HepG2 (cell line): ENCODE data around the gene GASK1A. TPM values are rescaled to one million over a fixed set of nuclear protein-coding genes. Genes with fewer than 3 reads are reported as not detected.

Source experiments
- ATAC-seq: fragments of 200-7000 bp; cut with Tn5 transposase; 3 replicates; pipeline ENCODE4 v1.9.1; 2020; ENCODE audit warnings: mild to moderate bottlenecking, moderate library complexity
- BruUV-seq: library from RNA; stranded (reverse); fragments of 400-500 nt; replicated peaks from 2 replicates; lab custom pipeline; 2021; lab: Mats Ljungman, UMichigan
- CTCF ChIA-PET: fragments of 300-600 bp; formaldehyde crosslinking; extraction: SDS; loops from one replicate; lab custom pipeline; 2021; ENCODE audit warnings: low total read pairs, inconsistent platforms, low intra/inter-chr PET ratio; lab: Yijun Ruan, JAX
- POLR2A ChIA-PET: fragments of 350-600 bp; sonication (Branson Sonifier 250); formaldehyde crosslinking; loops from one replicate; lab custom pipeline; 2020; ENCODE audit warnings: antibody characterized with exemption, inconsistent platforms; lab: Yijun Ruan, JAX
- DNase-seq: peaks from one replicate; pipeline ENCODE4 v3.0.0-alpha.2; 2015; ENCODE audit warnings: low spot score
- FAIRE-seq: peaks from 3 replicates; lab custom pipeline; 2011; peaks lifted over from hg19 to GRCh38; lab: Jason Lieb, UNC
- H2AFZ ChIP-seq: one replicate; pipeline ENCODE4 v1.6.1; 2011; ENCODE audit warnings: low read length, inconsistent platforms
- H3K27ac ChIP-seq: fragments of 300-600 bp; 3 replicates; pipeline ENCODE4 v1.8.0; 2011; ENCODE audit warnings: mixed run types, mild to moderate bottlenecking, mixed read lengths, low read length, inconsistent platforms; ENCODE audit not compliant: insufficient read depth; ENCODE audit errors: extremely low read length
- H3K27me3 ChIP-seq, 2 experiments: fragments of 200-600 bp in 1 of 2; 2 replicates in 1 of 2; 3 replicates in 1 of 2; pipeline versions ENCODE4 v1.6.0 to v1.8.0; 2011; ENCODE audit warnings: low read length in 2 of 2, mild to moderate bottlenecking in 2 of 2, moderate library complexity in 2 of 2, inconsistent platforms in 1 of 2; ENCODE audit not compliant: insufficient read depth in 2 of 2, control insufficient read depth in 1 of 2
- H3K36me3 ChIP-seq, 2 experiments: fragments of 200-600 bp in 1 of 2; replicated peaks in 1 of 2; 2 replicates in 1 of 2; 3 replicates in 1 of 2; pipeline versions ENCODE4 v1.5.1 to v1.8.0; 2011; ENCODE audit warnings: low read length in 2 of 2, inconsistent platforms in 1 of 2; ENCODE audit not compliant: insufficient read depth in 2 of 2, control insufficient read depth in 1 of 2
- H3K4me1 ChIP-seq: 2 replicates; pipeline ENCODE4 v1.5.1; 2012; ENCODE audit warnings: low read length, inconsistent platforms; ENCODE audit not compliant: insufficient read depth
- H3K4me2 ChIP-seq: 2 replicates; pipeline ENCODE4 v1.6.0; 2011; ENCODE audit warnings: low read depth, low read length, inconsistent platforms
- H3K4me3 ChIP-seq, 3 experiments: fragments of 200-600 bp in 1 of 3; sonication (generic), shearing (Covaris generic) in 1 of 3; replicated peaks in 1 of 3; 2 replicates each; pipeline ENCODE4 v1.5.1; 2011 to 2016; ENCODE audit warnings: low read length in 3 of 3, inconsistent platforms in 2 of 3, low read depth in 2 of 3, mild to moderate bottlenecking in 2 of 3, control low read depth in 1 of 3, mixed read lengths in 1 of 3; ENCODE audit not compliant: insufficient read depth in 1 of 3
- H3K79me2 ChIP-seq: one replicate; pipeline ENCODE4 v1.6.1; 2011; ENCODE audit warnings: low read length, inconsistent platforms; ENCODE audit not compliant: insufficient read depth
- H3K9ac ChIP-seq: 2 replicates; pipeline ENCODE4 v1.6.0; 2011; ENCODE audit warnings: mild to moderate bottlenecking, low read depth, low read length, inconsistent platforms; ENCODE audit not compliant: insufficient read depth
- H3K9me3 ChIP-seq: 2 replicates; pipeline ENCODE4 v1.5.1; 2012; ENCODE audit warnings: mild to moderate bottlenecking, low read length
- H4K20me1 ChIP-seq: 2 replicates; pipeline ENCODE4 v1.6.0; 2011; ENCODE audit warnings: inconsistent platforms, mild to moderate bottlenecking, low read length, moderate library complexity; ENCODE audit not compliant: insufficient read depth
- HNRNPK ChIP-seq: fragments of 200-400 bp; formaldehyde crosslinking; IDR thresholded peaks from 2 replicates; pipeline ENCODE4 v1.6.1; 2018; ENCODE audit warnings: low read length, low read depth, moderate library complexity, mild to moderate bottlenecking; ENCODE audit not compliant: poor library complexity, severe bottlenecking
- NFYB ChIP-seq: sonication (generic); formaldehyde crosslinking; IDR thresholded peaks from 2 replicates; pipeline ENCODE4 v1.4.0; 2020; ENCODE audit warnings: missing genetic modification reagents
- SSRP1 ChIP-seq: IDR thresholded peaks from 2 replicates; pipeline ENCODE4 v1.6.1; 2016; ENCODE audit warnings: control low read depth
- YEATS2 ChIP-seq: sonication (generic); formaldehyde crosslinking; IDR thresholded peaks from 2 replicates; pipeline ENCODE4 v1.4.0; 2020; ENCODE audit warnings: missing genetic modification reagents, borderline replicate concordance
- ZNF24 ChIP-seq: fragments of 450-650 bp; IDR thresholded peaks from 2 replicates; pipeline ENCODE4 v1.6.1; 2017; ENCODE audit warnings: antibody characterized with exemption, mild to moderate bottlenecking
- ZNF670 ChIP-seq: sonication (generic); formaldehyde crosslinking; IDR thresholded peaks from 2 replicates; pipeline ENCODE4 v1.8.0; 2022; ENCODE audit warnings: mild to moderate bottlenecking, missing genetic modification reagents, borderline replicate concordance
- WGBS: methylation state at CpG from one replicate; pipeline ENCODE4 v1.1.6; 2017; ENCODE audit warnings: low lambda C conversion rate; 5-methylcytosine and 5-hydroxymethylcytosine counted together
- in situ Hi-C: cut with HindIII; loops from 2 replicates; pipeline ENCODE4 v1.10.0; 2017; ENCODE audit warnings: low pct_unique_long_range_greater_than_20kb; ENCODE audit not compliant: extremely low pct_ligation_motif_present
- intact Hi-C: fragments of 100-400 bp; cut with micrococcal nuclease; formaldehyde crosslinking; loops from one replicate; pipeline ENCODE4 v1.10.0; 2022; ENCODE audit not compliant: unreplicated experiment
- polyA plus RNA-seq, 8 experiments: library from polyadenylated mRNA; depleted of rRNA in 3 of 8; stranded (reverse) in 7 of 8; unstranded in 1 of 8; fragments of >200 nt; fragmentation: Illumina TruSeq in 4 of 8; extraction: Trizol in 4 of 8; gene quantifications; 2 replicates each; pipeline versions ENCODE4 v1.2.1 to v1.2.3, GENCODE V29; 2011 to 2016; ENCODE audit warnings: low read depth in 4 of 8, missing spikeins in 1 of 8, mixed read lengths in 1 of 8; ENCODE audit not compliant: insufficient read depth in 1 of 8
- total RNA-seq, 5 experiments: library from RNA; depleted of rRNA; stranded (reverse); fragments of >200 nt; fragmentation: Illumina TruSeq; extraction: Trizol; gene quantifications; 2 replicates each; pipeline ENCODE4 v1.2.3, GENCODE V29; 2016; ENCODE audit warnings: low read depth in 1 of 5

GASK1A gene
- total and polyA plus RNA-seq, 2 of the 13 experiments (the other 11 are each of a cell fraction or from before 2014, with no cell fraction given) = not detected

DNA sequence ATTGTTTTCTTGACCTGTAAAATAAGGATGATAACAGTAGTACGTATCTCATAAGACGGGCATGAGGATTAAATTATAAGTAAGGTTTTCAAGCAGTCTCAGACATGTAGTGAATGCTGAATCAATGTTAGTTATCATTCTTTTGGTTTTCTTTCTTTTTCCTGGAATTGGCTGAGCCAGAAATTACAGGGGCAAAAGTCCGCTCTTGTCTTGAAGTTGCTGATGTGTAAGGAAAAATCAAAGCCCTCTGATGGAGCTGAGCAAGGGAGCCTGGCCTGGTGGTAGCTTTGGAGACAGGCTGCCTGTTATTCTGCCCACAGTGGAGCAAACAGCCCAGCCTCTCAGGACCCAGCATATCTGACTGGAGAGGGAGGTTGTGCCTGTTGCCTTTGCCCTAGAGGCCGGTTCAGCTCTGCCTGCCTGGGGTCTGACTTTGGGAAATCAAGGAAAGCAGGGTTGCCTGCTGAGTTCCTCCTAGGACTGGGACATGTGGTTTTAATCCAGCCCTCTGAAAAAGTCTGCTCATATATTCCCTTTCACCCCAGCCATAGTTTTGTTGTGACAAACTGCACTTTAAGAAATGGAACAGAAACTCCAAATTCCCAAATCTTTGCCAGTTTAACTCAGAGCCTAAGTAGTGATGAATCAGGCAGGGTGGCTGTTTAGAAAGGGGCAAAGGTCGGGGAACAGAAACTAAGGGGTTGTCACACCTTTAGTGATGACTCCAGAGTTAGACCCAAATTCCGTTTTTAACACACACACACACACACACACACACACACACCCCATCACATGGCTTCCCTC is 40.1 kb downstream of the GASK1A start:
- Histone ChIP-seq H3K4me1 (no peaks in the 10 kb centered on the region), H3K36me3 (no peaks in the 10 kb centered on the region), H3K79me2 (no peaks in the 10 kb centered on the region), H2AFZ (no peak overlapping the region), H3K9me3 (peaks cover 30% of the 10 kb centered on the region), H3K9ac (no peak overlapping the region), H3K27ac (no peak overlapping the region), H3K4me3 (no peak overlapping the region), H3K27me3 (peaks cover 0 to 32% of the 10 kb centered on the region in 2 experiments; a peak in 4 of 5 replicates), H4K20me1 (no peaks in the 10 kb centered on the region), H3K4me2 (no peak overlapping the region)
- ATAC-seq (no peak), DNase-seq (no peak), FAIRE-seq (no peak)
- WGBS = 34% methylated on average over 6 of the region's 6 CpGs
- ChIA-PET CTCF (no interaction called here), POLR2A (no interaction called here)
- intact Hi-C loops (no loop called here), in situ Hi-C loops (no loop called here)
- no TSS peak for BruUV-seq
- TF ChIP-seq NFYB (CRISPR knock-in tag) = no peak
- TF ChIP-seq YEATS2 (CRISPR knock-in tag) = no peak
- no peak for TF ChIP-seq SSRP1 (CRISPR knock-in tag)
- TF ChIP-seq ZNF24 = no peak
- TF ChIP-seq ZNF670 (CRISPR knock-in tag) = no peak

DNA sequence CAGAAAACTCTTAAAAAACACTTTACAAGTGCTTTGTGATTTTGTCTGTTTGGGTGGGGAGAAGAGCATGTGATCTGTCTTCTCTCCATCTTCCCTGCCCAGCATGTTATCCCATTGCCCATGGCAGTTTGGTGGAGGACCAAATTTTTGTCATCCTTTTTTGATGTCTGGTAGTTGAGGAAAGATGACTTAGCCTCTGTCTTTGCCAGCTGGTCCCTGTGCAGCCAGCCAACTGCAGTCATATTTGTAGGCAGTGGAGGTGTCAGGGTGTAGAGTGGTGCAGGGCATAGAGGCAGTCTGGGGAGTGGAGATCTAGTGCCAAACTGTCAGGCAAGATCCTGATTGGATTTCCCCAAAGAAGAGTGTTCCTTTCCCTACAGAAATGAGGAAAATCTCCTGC is 40.7 kb downstream of the GASK1A start:
- intact Hi-C loops = no loop called here
- H3K9me3 ChIP-seq = peaks cover 23% of the 10 kb centered on the region
- no TSS peak for BruUV-seq
- in situ Hi-C loops = no loop called here
- no peak for TF ChIP-seq HNRNPK
- H3K4me1 ChIP-seq = no peaks in the 10 kb centered on the region
- ChIA-PET CTCF (no interaction called here), POLR2A (no interaction called here)
- no peaks in the 10 kb centered on the region for H4K20me1 ChIP-seq
- no peak for ATAC-seq
- no peak for FAIRE-seq
- H2AFZ ChIP-seq = no peak overlapping the region
- H3K9ac ChIP-seq = no peak overlapping the region
- no peak overlapping the region for H3K4me2 ChIP-seq
- peaks cover 0 to 38% of the 10 kb centered on the region in 2 experiments; a peak in 4 of 5 replicates for H3K27me3 ChIP-seq
- DNase-seq = no peak
- H3K27ac ChIP-seq = no peak overlapping the region
- H3K79me2 ChIP-seq = no peaks in the 10 kb centered on the region
- no peak overlapping the region for H3K4me3 ChIP-seq
- H3K36me3 ChIP-seq = no peaks in the 10 kb centered on the region
